HepG2 (cell line): ENCODE measurements around the gene PNLDC1. TPM values are rescaled to one million over a fixed set of nuclear protein-coding genes. Genes with fewer than 3 reads are reported as not detected.

Source experiments
- CHCHD3 ChIP-seq: sonication (generic); formaldehyde crosslinking; IDR thresholded peaks from 2 replicates; pipeline ENCODE4 v1.8.0; 2022; ENCODE audit warnings: mild to moderate bottlenecking, missing genetic modification reagents, moderate library complexity
- FOXA1 ChIP-seq, 2 experiments: fragments of 450-650 bp in 1 of 2; sonication (generic) in 1 of 2; formaldehyde crosslinking in 1 of 2; IDR thresholded peaks; 2 replicates each; pipeline versions ENCODE4 v1.4.0 to v1.6.1; 2016 to 2020; ENCODE audit warnings: missing genetic modification reagents in 1 of 2
- GTF3A ChIP-seq: sonication (generic); formaldehyde crosslinking; conservative IDR thresholded peaks from 2 replicates; pipeline ENCODE4 v1.4.0; 2020; ENCODE audit warnings: mild to moderate bottlenecking, missing genetic modification reagents
- HCFC1 ChIP-seq: fragments of 150-350 bp; IDR thresholded peaks from 2 replicates; pipeline ENCODE4 v1.6.1; 2014; ENCODE audit warnings: low read depth, low read length
- KDM4B ChIP-seq: sonication (generic); formaldehyde crosslinking; IDR thresholded peaks from 2 replicates; pipeline ENCODE4 v1.4.0; 2020; ENCODE audit warnings: missing genetic modification reagents
- MAFF ChIP-seq: IDR thresholded peaks from 2 replicates; pipeline ENCODE4 v1.6.1; 2011; ENCODE audit warnings: low read depth, low read length, improper control_type of control experiment
- NFATC3 ChIP-seq: sonication (generic); formaldehyde crosslinking; IDR thresholded peaks from 2 replicates; pipeline ENCODE4 v1.5.1; 2020; ENCODE audit warnings: mild to moderate bottlenecking, missing genetic modification reagents
- NFKBIZ ChIP-seq: IDR thresholded peaks from 2 replicates; pipeline ENCODE4 v1.6.1; 2018; ENCODE audit warnings: missing genetic modification reagents, missing compliant biosample characterization
- PLSCR1 ChIP-seq: sonication (generic); formaldehyde crosslinking; IDR thresholded peaks from 2 replicates; pipeline ENCODE4 v1.5.0; 2020; ENCODE audit warnings: missing genetic modification reagents, mild to moderate bottlenecking, borderline replicate concordance
- SMAD1 ChIP-seq: sonication (generic); formaldehyde crosslinking; IDR thresholded peaks from 2 replicates; pipeline ENCODE4 v1.4.0; 2020; ENCODE audit warnings: missing genetic modification reagents, low read depth, mild to moderate bottlenecking, borderline replicate concordance
- SYNCRIP ChIP-seq: fragments of 200-400 bp; formaldehyde crosslinking; IDR thresholded peaks from 2 replicates; pipeline ENCODE4 v1.6.1; 2018; ENCODE audit warnings: mild to moderate bottlenecking, low read depth, low read length; ENCODE audit not compliant: insufficient read depth
- ZBTB3 ChIP-seq: sonication (generic); formaldehyde crosslinking; IDR thresholded peaks from 2 replicates; pipeline ENCODE4 v1.4.0; 2020; ENCODE audit warnings: low read depth, mild to moderate bottlenecking, moderate library complexity, missing genetic modification reagents, borderline replicate concordance
- ZBTB42 ChIP-seq: sonication (generic); formaldehyde crosslinking; IDR thresholded peaks from 2 replicates; pipeline ENCODE4 v1.5.0; 2020; ENCODE audit warnings: mild to moderate bottlenecking, missing genetic modification reagents
- ZC3H13 ChIP-seq: sonication (generic); formaldehyde crosslinking; IDR thresholded peaks from 2 replicates; pipeline ENCODE4 v1.8.1; 2023; ENCODE audit warnings: mild to moderate bottlenecking, missing genetic modification reagents, moderate library complexity
- ZNF280B ChIP-seq: sonication (generic); formaldehyde crosslinking; IDR thresholded peaks from 2 replicates; pipeline ENCODE4 v1.5.0; 2020; ENCODE audit warnings: missing genetic modification reagents, mild to moderate bottlenecking, borderline replicate concordance
- ZNF350 ChIP-seq: sonication (generic); formaldehyde crosslinking; IDR thresholded peaks from 2 replicates; pipeline ENCODE4 v1.4.0; 2020; ENCODE audit warnings: mild to moderate bottlenecking, low read depth, missing genetic modification reagents, borderline replicate concordance
- ZNF44 ChIP-seq: sonication (generic); formaldehyde crosslinking; IDR thresholded peaks from 2 replicates; pipeline ENCODE4 v1.5.1; 2020; ENCODE audit warnings: mild to moderate bottlenecking, missing genetic modification reagents
- ZNF549 ChIP-seq: sonication (generic); formaldehyde crosslinking; IDR thresholded peaks from 2 replicates; pipeline ENCODE4 v1.5.0; 2020; ENCODE audit warnings: missing genetic modification reagents
- ZNF639 ChIP-seq: conservative IDR thresholded peaks from 2 replicates; pipeline ENCODE4 v1.6.1; 2018; ENCODE audit warnings: missing genetic modification reagents
- ZNF770 ChIP-seq: sonication (generic); formaldehyde crosslinking; IDR thresholded peaks from 2 replicates; pipeline ENCODE4 v1.5.0; 2020; ENCODE audit warnings: mild to moderate bottlenecking, missing genetic modification reagents
- ZNF841 ChIP-seq: sonication (generic); formaldehyde crosslinking; IDR thresholded peaks from 2 replicates; pipeline ENCODE4 v1.8.1; 2023; ENCODE audit warnings: missing genetic modification reagents, borderline replicate concordance
- ZZZ3 ChIP-seq: sonication (generic); formaldehyde crosslinking; IDR thresholded peaks from 2 replicates; pipeline ENCODE4 v1.4.0; 2020; ENCODE audit warnings: missing genetic modification reagents, mild to moderate bottlenecking, borderline replicate concordance
- polyA plus RNA-seq, 8 experiments: library from polyadenylated mRNA; depleted of rRNA in 3 of 8; stranded (reverse) in 7 of 8; unstranded in 1 of 8; fragments of >200 nt; fragmentation: Illumina TruSeq in 4 of 8; extraction: Trizol in 4 of 8; gene quantifications; 2 replicates each; pipeline versions ENCODE4 v1.2.1 to v1.2.3, GENCODE V29; 2011 to 2016; ENCODE audit warnings: low read depth in 4 of 8, missing spikeins in 1 of 8, mixed read lengths in 1 of 8; ENCODE audit not compliant: insufficient read depth in 1 of 8
- total RNA-seq, 5 experiments: library from RNA; depleted of rRNA; stranded (reverse); fragments of >200 nt; fragmentation: Illumina TruSeq; extraction: Trizol; gene quantifications; 2 replicates each; pipeline ENCODE4 v1.2.3, GENCODE V29; 2016; ENCODE audit warnings: low read depth in 1 of 5

PNLDC1 gene
- total and polyA plus RNA-seq, 2 of the 13 experiments (the other 11 are each of a cell fraction or from before 2014, with no cell fraction given) = not detected

GRCh38 chr6:159762681-159763293 lies 37.3 kb upstream of the PNLDC1 start (continued):
- no peak; the same call in 1 of the 2 replicates for TF ChIP-seq ZZZ3 (CRISPR knock-in tag)
- no peak for TF ChIP-seq ZNF841 (CRISPR knock-in tag)
- no peak for TF ChIP-seq ZC3H13 (CRISPR knock-in tag)
- TF ChIP-seq FOXA1 (IDR thresholded peaks at IDR 0.05) = no peak
- TF ChIP-seq FOXA1 (CRISPR knock-in tag; IDR thresholded peaks at IDR 0.05) = peak; percentile 41; the same call in 1 of the 2 replicates
- no peak; the same call in 1 of the 2 replicates for TF ChIP-seq ZNF770 (CRISPR knock-in tag)
- TF ChIP-seq MAFF = no peak
- TF ChIP-seq KDM4B (CRISPR knock-in tag) = 0 out of 2 replicates have a peak, but pooled peaks have one; percentile 40
- TF ChIP-seq ZNF44 (CRISPR knock-in tag) = 0 out of 2 replicates have a peak, but pooled peaks have one; percentile 17
- TF ChIP-seq SMAD1 (CRISPR knock-in tag) = 0 out of 2 replicates have a peak, but pooled peaks have one; percentile 34
- TF ChIP-seq ZNF280B (CRISPR knock-in tag) = 0 out of 2 replicates have a peak, but pooled peaks have one; percentile 83
- TF ChIP-seq ZNF549 (CRISPR knock-in tag) = 0 out of 2 replicates have a peak, but pooled peaks have one; percentile 27
- no peak for TF ChIP-seq ZBTB42 (CRISPR knock-in tag)
- no peak for TF ChIP-seq SYNCRIP
- peak; percentile 9; the same call in 1 of the 2 replicates for TF ChIP-seq NFATC3
- TF ChIP-seq ZNF350 (CRISPR knock-in tag) = no peak; the same call in 1 of the 2 replicates
- TF ChIP-seq HCFC1 = no peak
- no peak for TF ChIP-seq ZBTB3 (CRISPR knock-in tag)
- TF ChIP-seq NFKBIZ (CRISPR knock-in tag) = 0 out of 2 replicates have a peak, but pooled peaks have one; percentile 13
- TF ChIP-seq GTF3A (CRISPR knock-in tag) = no peak
- TF ChIP-seq ZNF639 (CRISPR knock-in tag) = 0 out of 2 replicates have a peak, but pooled peaks have one; percentile 1
- peak; percentile 67; the same call in 1 of the 2 replicates for TF ChIP-seq CHCHD3 (CRISPR knock-in tag)
- no peak; the same call in 1 of the 2 replicates for TF ChIP-seq PLSCR1 (CRISPR knock-in tag)
